HG03571 (cell line): ENCODE results near the gene GNLY.
A peak's percentile ranks its signal among the peaks of the same experiment; 100 is the strongest.
"Not testable (repeated sequence)": the region's sequence is repeated elsewhere in the genome, so short reads cannot be mapped to it uniquely, and the experiment has no call there.

Experiments used
- ATAC-seq: cut with Tn5 transposase; IDR thresholded peaks from one replicate; pipeline ENCODE4 v1.9.1; 2021; ENCODE audit not compliant: unreplicated experiment

GNLY gene

DNA sequence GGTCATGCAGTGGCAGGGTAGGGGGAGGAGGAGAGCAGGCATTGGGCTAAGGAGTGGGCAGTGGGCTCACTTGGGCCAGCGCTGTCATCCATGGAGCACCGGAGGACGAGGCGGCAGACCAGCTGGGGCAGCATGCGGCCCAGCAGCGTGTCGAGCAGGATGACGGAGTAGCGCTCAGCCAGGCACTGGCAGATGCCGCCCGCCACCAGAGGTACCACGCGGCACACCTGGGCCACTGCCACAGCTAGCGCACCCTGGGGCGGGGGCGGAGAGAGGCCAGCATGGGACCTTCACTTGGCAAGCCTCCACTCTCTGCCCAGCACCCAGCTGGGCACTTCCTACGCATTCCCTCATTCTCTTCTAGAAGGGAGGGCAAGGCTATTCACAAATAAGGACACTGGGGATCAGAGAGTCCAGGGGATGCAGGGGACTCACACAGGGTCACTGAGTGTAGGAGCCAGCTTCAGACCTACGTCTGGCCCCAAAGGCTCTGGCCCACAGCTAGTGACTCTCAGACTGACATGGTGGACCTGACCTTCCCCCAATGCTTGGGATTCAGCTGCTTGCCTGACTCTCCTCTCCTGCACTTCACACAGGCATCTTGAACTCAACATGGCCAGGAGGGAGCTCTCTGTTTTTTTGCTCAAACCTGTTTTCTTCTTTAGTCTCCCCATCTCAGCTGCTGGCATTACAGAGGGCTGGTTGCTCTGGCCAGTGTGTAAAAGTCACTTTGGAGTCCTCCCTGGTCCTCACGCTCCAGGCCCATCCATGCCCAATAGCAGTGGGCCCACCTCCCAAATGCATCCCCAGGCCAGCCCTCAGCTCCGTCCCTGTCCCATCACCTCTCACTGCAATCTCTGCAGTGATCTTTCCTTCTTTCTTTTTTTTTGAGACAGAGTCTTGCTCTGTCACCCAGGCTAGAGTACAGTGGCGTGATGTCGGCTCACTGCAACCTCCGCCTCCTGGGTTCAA, 30.3 kb upstream of the GNLY start:
- ATAC-seq: no peak

DNA sequence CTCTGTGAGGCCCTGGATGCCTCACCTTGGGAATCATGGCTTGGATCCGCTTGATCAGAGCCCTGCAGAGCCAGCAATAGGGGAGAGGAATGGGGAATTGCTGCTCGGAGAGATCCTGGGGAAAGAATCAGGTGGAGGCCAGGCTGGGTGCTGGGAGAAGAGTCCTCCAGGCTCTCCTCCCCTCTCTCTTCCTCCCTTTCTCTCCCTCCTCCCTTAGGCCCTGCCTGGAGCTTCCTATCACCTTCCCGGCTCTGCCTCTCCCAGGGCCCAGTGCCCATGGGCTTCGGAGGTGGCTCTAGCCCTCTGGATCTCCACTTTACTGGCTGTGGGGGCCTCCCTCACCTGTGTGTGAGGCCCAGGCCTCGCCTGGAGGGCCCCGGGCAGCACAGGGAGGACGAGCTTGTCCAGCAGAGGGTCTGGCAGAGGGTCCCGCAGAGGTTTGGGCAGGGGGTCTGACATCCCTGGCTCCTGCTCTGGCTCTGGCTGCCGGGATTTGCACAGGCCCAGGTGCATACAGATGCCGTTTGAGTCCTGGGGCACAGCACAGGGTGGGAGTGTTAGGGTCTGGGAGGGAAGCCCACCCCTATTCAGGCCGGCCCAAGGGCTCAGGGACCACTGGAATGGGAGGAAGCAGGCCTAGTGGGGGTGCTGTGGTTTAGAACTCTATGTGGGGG, 28.8 kb upstream of the GNLY start:
- no peak for ATAC-seq

DNA sequence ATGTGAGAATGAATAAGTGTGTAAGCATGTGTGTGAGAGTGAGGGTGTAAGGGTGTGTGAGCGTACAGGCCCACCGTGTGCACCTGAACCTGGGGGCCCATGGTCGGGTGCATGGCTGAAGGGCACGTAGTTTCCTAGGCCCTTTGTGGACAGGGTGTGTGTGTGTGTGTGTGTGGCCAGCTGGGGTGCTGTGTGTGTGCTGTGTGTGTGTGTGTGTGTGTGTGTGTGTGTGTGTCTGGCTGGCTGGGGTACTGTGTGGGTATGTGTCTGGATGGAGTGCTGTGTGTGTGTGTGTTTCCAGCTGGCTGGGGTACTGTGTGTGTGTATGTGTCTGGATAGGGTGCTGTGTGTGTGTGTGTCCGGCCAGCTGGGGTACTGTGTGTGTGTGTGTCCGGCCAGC, 28.1 kb upstream of the GNLY start:
- ATAC-seq: no peak

DNA sequence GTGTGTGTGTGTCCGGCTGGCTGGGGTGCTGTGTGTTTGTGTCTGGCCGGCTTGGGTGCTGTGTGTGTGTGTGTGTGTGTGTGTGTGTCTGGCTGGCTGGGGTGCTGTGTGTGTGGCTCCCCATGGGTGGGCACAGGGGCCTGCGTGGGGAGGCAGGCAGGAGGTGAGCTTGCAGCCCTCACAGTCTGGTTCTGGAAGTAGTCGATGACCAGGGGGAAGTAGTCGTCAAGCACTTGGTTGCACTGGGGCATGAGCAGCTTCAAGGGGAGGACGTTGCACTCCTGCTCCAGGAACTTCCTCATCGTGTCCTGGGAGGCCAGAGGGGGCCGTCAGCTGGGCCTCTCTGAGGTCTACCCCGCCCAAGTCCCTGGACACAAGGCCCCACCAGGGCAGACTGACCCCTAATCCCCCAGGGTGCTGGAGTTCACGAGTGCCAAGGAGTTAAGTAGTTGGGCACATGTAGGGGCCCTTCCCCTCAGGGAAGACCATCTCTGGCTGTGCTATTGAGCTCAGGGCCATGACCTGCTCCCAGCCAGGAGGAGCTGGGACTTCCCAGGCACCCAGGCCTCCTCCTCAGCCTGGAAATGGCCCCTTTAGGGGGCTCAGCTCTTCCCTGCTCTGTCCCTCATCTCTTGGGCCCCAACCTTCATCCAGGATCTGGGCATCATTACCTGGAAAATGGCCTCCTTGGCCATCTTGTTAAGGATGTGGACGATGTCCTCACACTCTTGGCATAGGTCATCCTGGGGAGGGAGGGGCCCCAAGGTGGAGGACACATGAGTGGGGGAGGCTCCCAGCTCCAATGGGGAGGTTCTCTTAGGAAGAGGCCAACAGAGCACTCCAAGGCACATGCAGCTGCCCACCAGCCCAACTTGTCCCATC, 27.5 kb upstream of the GNLY start:
- no peak for ATAC-seq

DNA sequence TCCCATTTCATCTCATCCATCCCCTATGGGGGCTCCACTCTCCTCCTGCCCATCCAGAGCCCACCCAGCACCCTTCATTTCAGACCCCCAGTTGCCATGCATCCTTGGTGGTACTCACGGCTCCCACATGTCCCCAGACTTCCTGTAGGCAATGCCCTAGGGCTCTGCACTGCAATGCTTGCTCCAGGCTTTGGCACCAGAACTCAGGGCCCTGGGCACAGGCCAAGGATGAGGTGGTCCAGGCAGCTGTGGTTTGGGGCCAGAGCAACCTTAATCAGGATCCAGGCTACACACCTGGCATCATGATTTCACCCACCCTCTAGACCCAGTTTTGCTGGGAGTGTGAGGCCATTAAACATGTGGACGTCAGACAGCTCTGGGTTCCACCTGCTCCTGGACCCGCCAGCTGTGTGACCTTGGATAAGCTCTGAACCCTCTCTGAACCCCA, 26.6 kb upstream of the GNLY start:
- ATAC-seq: no peak

DNA sequence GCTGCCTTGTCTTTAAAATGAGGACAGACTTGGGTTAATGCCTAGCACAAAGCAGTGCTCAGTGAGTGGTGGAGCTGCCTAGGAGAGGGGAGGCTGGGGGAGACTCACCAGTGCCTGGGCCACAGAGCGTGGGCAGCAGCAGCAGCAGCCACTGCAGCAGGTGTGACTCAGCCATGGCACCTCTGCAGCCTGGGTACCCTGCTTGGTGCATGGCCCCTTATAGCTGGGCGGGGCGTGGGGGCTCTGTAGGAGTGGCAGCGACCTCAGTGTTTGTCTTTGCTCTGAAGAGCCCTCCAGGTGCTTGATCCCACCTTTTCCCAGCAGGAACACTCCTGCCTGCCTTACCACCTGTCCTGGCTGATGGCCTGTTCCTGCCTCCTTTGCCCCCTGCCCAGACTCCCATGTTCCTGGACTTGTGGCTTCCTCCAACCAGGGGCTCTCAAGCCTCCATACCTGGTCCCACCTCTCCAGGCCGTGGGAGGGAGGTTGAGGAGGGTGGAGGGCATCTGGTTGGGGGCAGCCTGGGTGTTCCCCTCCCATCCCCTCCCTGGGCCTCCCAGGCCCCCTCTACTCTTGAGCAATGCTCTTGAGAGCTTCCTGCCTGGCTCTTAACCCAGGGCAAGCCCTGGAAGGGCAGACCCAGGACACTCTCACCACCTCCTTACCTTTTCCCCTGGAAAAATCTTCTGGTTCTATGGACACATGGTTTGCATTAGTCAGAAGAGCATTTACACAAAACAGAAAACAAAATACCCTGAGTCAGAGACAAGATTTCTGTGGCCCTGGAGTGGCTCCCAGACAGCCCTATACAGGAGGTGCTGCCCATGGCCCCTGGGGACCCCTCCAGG, 25.9 kb upstream of the GNLY start, which contains the start of gene SFTPB:
TSS of gene SFTPB (minus strand) at position 191 of the 848 bp plus-strand sequence. CDS start at position 175, 16 bp downstream.
- no peak for ATAC-seq

DNA sequence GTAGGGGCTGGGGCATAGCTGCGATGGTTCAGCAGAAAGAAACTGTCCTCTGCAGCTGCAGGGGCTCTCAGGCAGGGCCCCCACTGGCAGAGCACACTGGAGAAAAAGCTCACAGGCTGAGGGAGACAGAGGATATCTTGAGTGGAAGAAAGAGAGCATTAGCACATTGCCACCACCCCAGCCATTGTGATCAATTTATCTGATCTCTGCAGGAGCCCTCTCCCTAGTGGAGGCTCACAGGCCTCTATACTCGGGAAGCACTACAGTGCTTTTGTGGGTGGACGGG, 25.4 kb upstream of the GNLY start:
- ATAC-seq: no peak

DNA sequence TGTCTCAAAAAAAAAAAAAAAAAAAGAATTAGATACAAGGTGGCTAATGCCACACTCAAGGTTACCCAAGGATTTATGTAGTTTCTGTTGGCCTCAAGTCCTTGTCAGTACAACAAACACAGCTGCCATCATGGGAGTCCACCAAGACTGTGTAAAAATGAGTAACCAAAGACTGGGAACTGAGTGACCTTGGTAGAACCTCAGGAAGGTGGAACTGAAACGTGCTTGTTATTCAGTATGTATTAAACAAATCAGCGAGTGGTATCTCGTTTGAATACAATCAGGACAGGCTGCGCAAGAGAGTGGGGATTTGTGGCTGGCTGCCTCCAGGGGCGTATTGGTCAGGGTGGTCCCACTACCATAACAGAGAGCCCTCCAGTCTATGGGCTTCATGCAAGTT, 24.6 kb upstream of the GNLY start:
- ATAC-seq: no peak

DNA sequence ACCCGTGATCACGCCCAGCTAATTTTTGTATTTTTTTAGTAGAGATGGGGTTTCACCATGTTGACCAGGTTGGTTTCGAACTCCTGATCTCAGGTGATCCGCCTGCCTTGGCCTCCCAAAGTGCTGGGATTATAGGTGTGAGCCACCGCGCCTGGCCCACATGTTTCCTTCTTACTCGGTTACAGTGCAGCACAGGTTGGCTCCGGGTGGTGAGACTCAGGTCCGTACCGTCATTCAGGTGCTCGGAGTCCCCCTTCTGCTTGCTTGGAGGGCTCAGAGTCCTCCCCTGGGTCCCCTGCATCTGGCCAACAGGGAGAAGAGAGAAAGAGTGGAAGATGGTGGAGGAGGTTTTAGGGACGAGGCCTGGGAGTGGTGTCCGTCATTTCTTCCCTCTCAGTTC, 23.7 kb upstream of the GNLY start:
- ATAC-seq: not testable (repeated sequence)

DNA sequence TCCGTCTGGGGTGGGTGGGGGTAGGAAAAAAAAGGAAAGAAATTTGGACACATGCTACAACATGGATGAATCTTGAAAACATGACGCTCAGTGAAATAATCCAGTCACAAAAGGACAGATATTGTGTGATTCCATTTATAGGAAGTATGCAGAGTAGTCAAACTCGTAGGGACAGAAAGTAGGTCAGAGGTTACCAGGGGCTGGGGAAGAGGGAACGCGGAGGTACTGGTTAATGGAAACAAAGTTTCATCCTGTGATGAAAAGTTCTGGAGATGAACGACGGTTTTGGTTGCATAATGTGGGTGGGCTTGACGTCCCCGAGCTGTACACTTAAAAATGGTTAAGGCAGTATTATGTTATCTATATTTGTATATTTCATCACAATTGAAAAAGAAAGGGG, 21.7 kb upstream of the GNLY start:
- ATAC-seq: no peak

DNA sequence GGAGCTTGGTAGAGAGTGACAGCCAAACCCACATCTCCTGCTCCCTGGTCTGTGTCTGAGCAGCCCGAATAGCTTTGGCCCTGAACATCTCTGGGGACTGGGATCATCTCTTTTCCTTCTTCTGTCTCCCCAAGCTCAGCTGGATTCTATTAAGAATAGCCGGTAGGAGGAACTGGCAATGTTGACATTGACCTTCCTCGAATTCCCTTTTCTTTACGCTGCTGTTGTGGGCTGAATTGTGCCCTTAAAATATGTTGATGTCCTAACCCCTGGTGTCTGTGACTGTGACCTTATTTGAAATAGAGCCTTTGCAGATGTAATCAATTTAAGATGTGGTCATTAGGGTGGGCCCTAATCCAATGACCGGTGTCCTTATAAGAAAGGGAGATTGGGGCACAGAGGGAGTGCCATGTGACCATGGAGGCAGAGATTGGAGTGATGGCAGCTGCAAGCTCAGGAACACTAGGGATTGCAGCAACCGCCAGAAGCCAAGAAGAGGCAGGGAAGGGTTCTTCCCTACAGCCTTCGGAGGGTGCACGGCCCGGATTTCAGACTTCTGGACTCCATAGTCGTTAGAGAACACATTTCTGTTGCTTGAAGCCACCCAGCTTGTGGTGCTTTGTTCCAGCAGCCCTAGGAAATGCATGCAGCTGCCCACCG, 20.3 kb upstream of the GNLY start:
- no peak for ATAC-seq

DNA sequence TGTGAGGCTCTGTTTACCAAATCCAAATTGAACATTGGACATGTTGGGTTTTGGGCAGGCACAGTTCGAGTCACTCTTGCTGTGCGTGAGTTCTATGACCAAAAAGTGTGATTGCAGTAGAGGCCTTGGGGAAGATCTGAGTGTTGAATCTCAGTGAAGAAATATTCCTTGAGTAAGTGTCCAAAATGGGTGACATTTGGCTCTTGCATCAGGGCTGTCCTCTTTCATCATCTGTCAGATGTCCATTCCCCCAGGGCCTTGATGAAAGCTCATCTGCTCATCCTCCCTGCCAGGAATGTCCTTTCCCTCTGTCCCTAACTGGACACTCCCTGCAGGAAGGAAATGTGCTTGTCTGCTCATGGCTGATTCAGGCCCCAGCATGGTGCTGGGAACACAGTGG, 19.7 kb upstream of the GNLY start:
- no peak for ATAC-seq

DNA sequence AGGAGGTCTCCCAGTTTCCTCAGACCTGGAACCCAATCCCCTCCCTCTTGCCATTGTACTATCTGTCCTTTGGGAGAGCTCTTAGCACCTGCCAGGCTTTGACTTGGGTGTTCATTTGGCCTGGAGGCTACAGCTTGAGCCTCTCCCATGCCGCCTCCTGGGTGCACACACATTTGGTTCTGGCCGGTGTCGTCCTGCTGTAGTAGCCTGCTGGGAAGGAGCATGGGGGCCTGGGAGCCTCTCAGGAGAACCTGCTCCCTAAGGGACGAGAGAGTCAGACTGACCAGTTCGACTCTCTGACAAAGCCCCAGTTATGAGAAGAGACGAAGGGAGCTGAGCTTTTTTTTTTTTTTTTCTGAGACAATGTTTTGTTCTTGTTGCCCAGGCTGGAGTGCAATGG, 18.7 kb upstream of the GNLY start:
- no peak for ATAC-seq

DNA sequence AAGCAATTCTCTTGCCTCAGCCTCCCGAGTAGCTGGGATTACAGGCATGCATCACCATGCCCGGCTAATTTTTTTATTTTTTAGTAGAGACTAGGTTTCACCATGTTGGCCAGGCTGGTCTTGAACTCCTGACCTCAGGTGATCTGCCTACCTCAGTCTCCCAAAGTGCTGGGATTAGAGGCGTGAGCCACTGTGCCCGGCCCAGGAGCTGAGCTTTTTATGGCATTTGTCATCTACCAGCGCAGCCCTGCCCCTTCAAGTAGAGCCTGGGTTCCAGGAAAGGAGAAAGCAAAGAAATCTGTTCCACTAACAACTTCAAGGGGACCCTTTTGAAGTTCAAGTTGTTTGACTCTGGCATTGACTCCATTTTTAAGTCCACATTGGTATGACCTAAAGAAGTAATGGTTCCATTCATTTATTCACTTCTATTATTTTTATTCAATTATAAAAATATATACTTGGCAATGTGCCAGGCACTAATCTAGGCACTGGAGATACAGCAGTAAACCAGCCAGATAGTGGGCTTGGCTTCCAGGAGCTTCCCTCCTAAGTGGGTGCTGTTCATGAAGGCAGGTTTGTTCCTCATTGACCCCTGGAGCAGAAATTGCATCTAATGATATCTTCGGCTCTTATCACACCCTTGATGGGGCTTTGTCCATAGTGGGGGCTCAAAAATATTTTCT, 18.2 kb upstream of the GNLY start:
- no peak for ATAC-seq

DNA sequence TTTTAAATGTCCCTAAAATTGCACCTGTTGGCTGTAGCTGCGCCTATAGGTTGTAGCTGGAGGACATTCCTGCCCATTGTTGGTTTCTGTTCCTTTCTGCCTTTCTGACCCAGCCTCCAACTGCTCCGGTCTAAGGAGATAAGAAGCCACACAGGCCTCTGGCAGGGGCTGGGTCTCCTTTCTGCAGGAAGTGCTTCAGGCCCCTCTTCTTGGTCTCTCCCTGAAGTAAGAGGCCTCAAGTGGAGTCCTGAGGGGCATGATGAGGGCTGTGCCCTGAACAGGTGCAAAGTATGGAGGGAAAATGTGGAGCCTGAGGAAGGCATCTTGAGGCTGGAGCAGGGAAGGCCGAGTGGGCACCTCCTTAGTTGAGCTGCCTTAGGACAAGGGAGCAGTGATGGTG, 15.8 kb upstream of the GNLY start:
- ATAC-seq: no peak

DNA sequence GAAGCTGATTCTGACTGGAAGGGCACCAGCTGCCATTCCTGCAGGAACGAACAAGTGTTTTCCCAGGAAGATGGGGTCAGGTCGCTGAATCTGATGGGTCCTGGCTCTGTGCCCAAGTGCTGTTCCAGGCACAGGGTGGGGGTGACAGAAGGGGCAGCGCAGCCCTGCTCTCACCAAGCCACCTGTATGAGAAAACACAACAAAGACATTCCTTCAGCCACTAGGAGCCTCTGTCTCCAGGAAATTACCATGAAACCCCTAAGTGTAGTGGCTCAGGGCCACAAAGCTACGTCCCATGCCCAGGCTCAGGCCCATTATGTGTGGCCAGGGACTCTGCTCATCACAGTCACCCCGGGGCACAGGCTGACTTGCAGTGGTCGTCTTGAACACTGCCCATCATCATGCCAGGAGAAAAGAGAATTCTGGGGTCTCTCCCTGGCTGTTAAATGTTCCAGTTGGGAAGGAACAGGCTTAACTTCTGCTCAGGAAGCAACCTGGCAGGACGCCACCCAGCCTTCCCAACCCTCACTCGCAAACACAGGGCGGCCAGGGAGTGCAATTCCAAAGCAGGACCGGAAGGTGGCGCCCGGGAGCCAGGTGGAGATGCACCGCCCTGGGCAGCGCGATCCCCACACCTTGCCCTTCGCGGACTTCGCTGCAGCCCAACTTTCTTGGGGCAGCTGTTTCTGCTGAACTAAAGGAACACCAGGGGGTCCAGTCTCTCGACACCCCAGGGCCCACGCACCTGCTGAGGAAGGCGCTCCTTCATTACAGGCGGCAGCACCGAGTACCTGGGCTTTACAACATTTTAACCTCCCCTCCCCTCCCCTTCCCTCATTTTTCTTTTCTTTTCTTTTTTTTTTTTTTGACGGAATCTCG, 15.1 kb upstream of the GNLY start:
- ATAC-seq: peak; percentile 74

DNA sequence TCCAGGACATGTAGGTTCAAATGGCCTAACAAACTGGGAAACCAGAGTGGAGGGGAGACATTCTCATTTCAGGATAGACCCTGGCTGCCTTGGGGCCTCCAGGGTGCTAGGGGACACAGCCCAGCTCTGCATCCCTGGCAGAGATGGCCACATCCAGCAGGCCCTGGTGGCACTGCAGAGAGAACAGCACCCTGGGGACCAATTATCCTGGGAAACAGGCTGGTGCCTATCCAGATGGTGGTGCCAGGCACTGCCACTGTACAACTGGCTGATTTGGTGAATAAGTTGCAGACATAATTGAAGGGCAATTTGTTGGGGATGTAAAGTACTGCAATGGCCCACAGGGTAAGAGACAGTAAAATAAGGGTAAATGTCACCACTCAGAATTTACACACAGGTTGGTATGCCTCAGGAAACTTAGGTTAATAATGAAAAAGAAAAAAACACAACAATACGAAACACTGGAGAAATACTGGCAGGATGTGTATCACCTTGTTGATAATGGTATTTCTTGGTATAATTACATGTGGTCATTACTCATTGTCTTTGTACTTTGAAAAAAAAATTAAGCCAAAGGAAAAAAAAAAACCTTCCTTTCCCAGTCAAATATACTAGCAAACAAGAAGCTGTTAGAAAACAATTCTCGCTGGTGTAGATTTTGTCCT, 13.3 kb upstream of the GNLY start:
- ATAC-seq: no peak

DNA sequence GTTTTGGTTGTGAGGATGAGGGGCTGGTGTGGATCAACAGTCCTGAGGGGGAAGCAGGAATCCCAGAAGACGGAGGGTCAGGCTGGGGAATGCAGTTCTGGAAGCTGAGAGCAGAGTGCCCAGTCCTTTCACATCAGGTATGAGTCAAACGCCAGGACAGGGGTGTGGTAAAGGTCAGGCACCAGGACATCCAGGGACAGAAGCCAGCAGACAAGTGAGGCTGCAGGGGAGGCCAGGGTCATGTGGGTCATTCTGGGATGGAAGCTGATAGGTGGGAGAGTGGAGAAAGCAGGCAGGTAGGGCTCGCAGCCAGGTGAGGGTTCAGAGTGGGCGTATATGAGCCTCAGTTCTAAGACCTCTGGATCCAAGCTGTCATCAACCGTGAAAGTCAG, 12.8 kb upstream of the GNLY start:
- no peak for ATAC-seq
